D721Med (cell line): ENCODE data around the gene CNOT6.
"Not testable (repeated sequence)": the region's sequence is repeated elsewhere in the genome, so short reads cannot be mapped to it uniquely, and the experiment has no call there.

Experiments
- DNase-seq: peaks from one replicate; pipeline ENCODE4 v3.0.0; 2011; ENCODE audit warnings: low spot score; ENCODE audit not compliant: insufficient read length
- FAIRE-seq: peaks from 2 replicates; lab custom pipeline; 2011; peaks lifted over from hg19 to GRCh38; lab: Jason Lieb, UNC
- CTCF ChIP-seq: IDR thresholded peaks from 2 replicates; pipeline ENCODE4 v1.5.1; 2012; ENCODE audit warnings: mild to moderate bottlenecking, control low read depth; ENCODE audit not compliant: insufficient read depth; ENCODE audit errors: missing control alignments

CNOT6 gene

GRCh38 chr5:180494060-180494509, at the start of gene CNOT6:
Gene CNOT6 (plus strand): TSS chr5:180494379. CDS start chr5:180529277, 34,898 bp downstream.
- FAIRE-seq (no peak), DNase-seq (peak; percentile 90)
- no peak for TF ChIP-seq CTCF

- TF ChIP-seq CTCF: no peak
- no peak for FAIRE-seq
These were observed 39.4 kb upstream of the CNOT6 start for GRCh38 chr5:180454752-180455151.

GRCh38 chr5:180455872-180456271, 38.3 kb upstream of the CNOT6 start:
- TF ChIP-seq CTCF: no peak
- DNase-seq: no peak
- no peak for FAIRE-seq

More at GRCh38 chr5:180454752-180455151, 39.4 kb upstream of the CNOT6 start:
- DNase-seq: no peak

GRCh38 chr5:180456792-180457191, 37.4 kb upstream of the CNOT6 start:
- DNase-seq (no peak), FAIRE-seq (no peak)
- TF ChIP-seq CTCF: no peak

GRCh38 chr5:180458852-180459673, 35.1 kb upstream of the CNOT6 start:
- not testable (repeated sequence) for FAIRE-seq, DNase-seq

GRCh38 chr5:180459674-180460142, 34.5 kb upstream of the CNOT6 start:
- DNase-seq: not testable (repeated sequence)

GRCh38 chr5:180460834-180461233, 33.3 kb upstream of the CNOT6 start:
- DNase-seq (no peak), FAIRE-seq (no peak)
- no peak for TF ChIP-seq CTCF

More at GRCh38 chr5:180459674-180460142, 34.5 kb upstream of the CNOT6 start:
- FAIRE-seq: not testable (repeated sequence)

GRCh38 chr5:180461303-180461702, 32.9 kb upstream of the CNOT6 start:
- no peak for DNase-seq
- no peak for FAIRE-seq
- TF ChIP-seq CTCF: no peak
